HepG2 (cell line): Measurements from ENCODE around the gene TCP11L1.

Experiments used
- ZNF10 ChIP-seq: sonication (generic); formaldehyde crosslinking; IDR thresholded peaks from 2 replicates; pipeline ENCODE4 v1.4.0; 2020; ENCODE audit warnings: mild to moderate bottlenecking, low read depth, missing genetic modification reagents, borderline replicate concordance
- ZNF543 ChIP-seq: sonication (generic); formaldehyde crosslinking; IDR thresholded peaks from 2 replicates; pipeline ENCODE4 v1.4.0; 2020; ENCODE audit warnings: mild to moderate bottlenecking, missing genetic modification reagents

- TF ChIP-seq ZNF543 (CRISPR knock-in tag): no peak
- TF ChIP-seq ZNF10 (CRISPR knock-in tag): no peak
These were observed 10.8 kb upstream of the TCP11L1 start for GRCh38 chr11:33028537-33028914.
